Endothelial cell (in vitro differentiated cells): ENCODE data around the gene GIPC1. TPM values are rescaled to one million over a fixed set of nuclear protein-coding genes. Genes with fewer than 3 reads are reported as not detected.

Experiments used
- DNase-seq: peaks from one replicate; pipeline ENCODE4 v3.0.0; 2021; ENCODE audit warnings: low spot score
- H3K27ac Mint-ChIP-seq: one replicate; pipeline ENCODE4 v1.8.0; 2021; ENCODE audit warnings: mixed read lengths, inconsistent platforms; ENCODE audit not compliant: unreplicated experiment
- H3K27me3 Mint-ChIP-seq: one replicate; pipeline ENCODE4 v1.8.0; 2021; ENCODE audit warnings: mild to moderate bottlenecking, moderate library complexity, mixed read lengths, inconsistent platforms; ENCODE audit not compliant: unreplicated experiment
- H3K36me3 Mint-ChIP-seq: one replicate; pipeline ENCODE4 v1.8.0; 2021; ENCODE audit warnings: mild to moderate bottlenecking, low read depth, mixed read lengths, inconsistent platforms; ENCODE audit not compliant: unreplicated experiment
- H3K4me1 Mint-ChIP-seq: one replicate; pipeline ENCODE4 v1.8.0; 2021; ENCODE audit warnings: mild to moderate bottlenecking, mixed read lengths, inconsistent platforms; ENCODE audit not compliant: unreplicated experiment
- H3K4me3 Mint-ChIP-seq: one replicate; pipeline ENCODE4 v1.8.0; 2021; ENCODE audit warnings: mild to moderate bottlenecking, mixed read lengths, inconsistent platforms; ENCODE audit not compliant: unreplicated experiment
- H3K9me3 Mint-ChIP-seq: one replicate; pipeline ENCODE4 v1.8.0; 2021; ENCODE audit warnings: mixed read lengths, inconsistent platforms; ENCODE audit not compliant: unreplicated experiment
- total RNA-seq: library from RNA; stranded (reverse); fragmentation: NEBNext Ultra II Directional; extraction: Animal tissue kit (Norgen Biotek cat#: 25700); gene quantifications from one replicate; pipeline ENCODE4 v1.2.1, GENCODE V29; 2021; ENCODE audit not compliant: unreplicated experiment
- TF ChIP-seq, protein P1 (sequence below): fragments of 200-600 bp; sonication (generic); IDR thresholded peaks from one replicate; pipeline ENCODE4 v1.5.0; 2021; ENCODE audit warnings: antibody characterized with exemption; ENCODE audit not compliant: unreplicated experiment

GIPC1 gene
- total RNA-seq, 1 donor from 2014 or later: 106 TPM

DNA sequence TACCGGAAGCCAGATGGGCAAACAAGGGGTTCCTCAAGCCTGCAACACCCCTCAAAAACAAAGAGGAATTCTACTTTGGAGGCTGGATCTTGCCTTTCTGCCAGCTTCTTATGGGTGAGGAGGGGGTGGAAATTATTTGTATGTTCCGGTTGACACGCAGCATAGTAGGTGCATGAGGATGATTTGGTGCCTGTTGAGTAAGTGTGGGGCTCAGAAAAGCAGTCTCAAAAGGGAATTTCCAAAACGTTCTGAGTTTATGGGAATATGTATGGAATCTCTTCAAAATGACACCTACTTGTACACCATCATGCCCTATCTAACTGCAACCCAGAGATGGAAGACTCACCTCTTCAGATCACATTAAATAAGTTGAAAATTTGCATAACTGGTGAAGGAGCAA, 30.5 kb upstream of the GIPC1 start:
- peaks cover 6% of the 10 kb centered on the region for H3K27me3 Mint-ChIP-seq
- no peaks in the 10 kb centered on the region for H3K9me3 Mint-ChIP-seq
- no peaks in the 10 kb centered on the region for H3K36me3 Mint-ChIP-seq
- H3K4me3 Mint-ChIP-seq: no peak overlapping the region
- peak overlapping the region; percentile 67 for H3K27ac Mint-ChIP-seq
- H3K4me1 Mint-ChIP-seq: peaks cover 10% of the 10 kb centered on the region
- no peak for DNase-seq
- TF ChIP-seq, protein P1, sequence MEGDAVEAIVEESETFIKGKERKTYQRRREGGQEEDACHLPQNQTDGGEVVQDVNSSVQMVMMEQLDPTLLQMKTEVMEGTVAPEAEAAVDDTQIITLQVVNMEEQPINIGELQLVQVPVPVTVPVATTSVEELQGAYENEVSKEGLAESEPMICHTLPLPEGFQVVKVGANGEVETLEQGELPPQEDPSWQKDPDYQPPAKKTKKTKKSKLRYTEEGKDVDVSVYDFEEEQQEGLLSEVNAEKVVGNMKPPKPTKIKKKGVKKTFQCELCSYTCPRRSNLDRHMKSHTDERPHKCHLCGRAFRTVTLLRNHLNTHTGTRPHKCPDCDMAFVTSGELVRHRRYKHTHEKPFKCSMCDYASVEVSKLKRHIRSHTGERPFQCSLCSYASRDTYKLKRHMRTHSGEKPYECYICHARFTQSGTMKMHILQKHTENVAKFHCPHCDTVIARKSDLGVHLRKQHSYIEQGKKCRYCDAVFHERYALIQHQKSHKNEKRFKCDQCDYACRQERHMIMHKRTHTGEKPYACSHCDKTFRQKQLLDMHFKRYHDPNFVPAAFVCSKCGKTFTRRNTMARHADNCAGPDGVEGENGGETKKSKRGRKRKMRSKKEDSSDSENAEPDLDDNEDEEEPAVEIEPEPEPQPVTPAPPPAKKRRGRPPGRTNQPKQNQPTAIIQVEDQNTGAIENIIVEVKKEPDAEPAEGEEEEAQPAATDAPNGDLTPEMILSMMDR: no peak

DNA sequence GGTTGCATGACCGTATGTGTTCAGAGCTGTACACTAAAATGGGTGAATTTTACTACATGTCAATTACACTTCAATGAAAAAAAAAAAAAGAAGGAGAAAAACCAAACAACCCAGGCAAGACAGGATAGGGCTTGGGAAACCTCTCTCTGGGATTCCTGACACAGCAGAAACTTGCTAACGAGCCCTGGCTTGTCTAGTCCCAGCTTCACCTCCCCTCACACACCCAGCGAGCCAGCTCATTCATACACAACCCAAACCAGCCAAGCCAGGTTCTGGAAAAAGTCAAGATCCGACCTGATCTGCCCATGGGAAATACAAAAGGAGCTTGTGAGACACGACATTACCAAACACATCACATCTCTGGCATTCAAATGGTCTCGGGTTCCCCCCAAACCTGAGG, 29.8 kb upstream of the GIPC1 start:
- H3K9me3 Mint-ChIP-seq: no peaks in the 10 kb centered on the region
- TF ChIP-seq, protein P1: no peak
- no peak overlapping the region for H3K27ac Mint-ChIP-seq
- H3K4me3 Mint-ChIP-seq: no peak overlapping the region
- peaks cover 9% of the 10 kb centered on the region for H3K4me1 Mint-ChIP-seq
- H3K27me3 Mint-ChIP-seq: peaks cover 6% of the 10 kb centered on the region
- DNase-seq: no peak
- H3K36me3 Mint-ChIP-seq: no peaks in the 10 kb centered on the region

DNA sequence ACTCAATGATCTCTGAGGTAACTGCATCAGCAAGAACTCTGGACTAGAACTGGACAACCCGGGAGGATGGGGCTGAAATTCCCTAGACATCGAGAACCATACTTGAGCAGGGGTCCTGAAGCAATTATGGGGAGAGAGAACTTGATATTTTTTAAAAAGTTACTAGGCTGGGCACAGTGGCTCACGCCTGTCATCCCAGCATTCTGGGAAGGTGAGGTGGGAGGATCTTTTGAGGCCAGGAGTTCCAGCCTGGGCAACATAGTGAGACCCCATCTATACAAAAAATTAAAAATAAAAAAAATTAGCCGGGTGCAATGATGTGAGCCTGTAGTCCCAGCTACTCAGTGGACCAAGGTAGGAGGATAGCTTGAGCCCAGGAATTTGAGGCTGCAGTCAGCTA, 24.6 kb upstream of the GIPC1 start:
- Mint-ChIP-seq H3K27ac (no peak overlapping the region), H3K9me3 (no peaks in the 10 kb centered on the region), H3K27me3 (peaks cover 18% of the 10 kb centered on the region), H3K36me3 (peaks cover 18% of the 10 kb centered on the region), H3K4me3 (no peak overlapping the region), H3K4me1 (peaks cover 22% of the 10 kb centered on the region)
- DNase-seq: no peak
- TF ChIP-seq, protein P1: no peak

DNA sequence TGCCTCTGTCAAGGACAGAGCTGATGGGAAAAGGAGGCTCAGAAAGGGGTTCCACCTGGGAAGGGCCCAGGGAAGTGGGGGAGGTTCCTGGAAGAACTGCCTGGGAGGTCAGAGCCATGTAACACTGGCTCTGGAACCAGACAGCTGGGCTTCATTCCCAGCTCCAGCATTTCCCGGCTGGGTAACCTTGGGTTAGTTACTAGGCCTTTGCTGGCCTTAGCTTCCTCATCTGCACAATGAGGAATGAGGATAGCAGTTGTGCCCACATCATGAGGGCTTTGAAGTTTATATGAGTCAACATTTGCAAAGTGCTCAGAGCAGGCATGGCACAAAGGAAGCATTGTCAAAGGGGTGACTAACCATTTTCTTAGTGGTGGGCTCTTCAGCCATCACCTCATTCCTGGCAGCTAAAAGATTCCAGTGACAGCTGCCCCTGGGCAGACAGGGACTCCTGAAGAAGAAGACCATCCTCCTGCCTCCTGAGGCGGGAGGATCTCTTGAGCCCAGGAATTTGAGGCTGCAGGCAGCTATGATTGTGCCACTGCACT, 24.0 kb upstream of the GIPC1 start:
- Mint-ChIP-seq H3K36me3 (peaks cover 24% of the 10 kb centered on the region), H3K9me3 (no peaks in the 10 kb centered on the region), H3K27me3 (peaks cover 18% of the 10 kb centered on the region), H3K27ac (no peak overlapping the region), H3K4me3 (peak overlapping the region; percentile 88), H3K4me1 (peaks cover 28% of the 10 kb centered on the region)
- DNase-seq: no peak
- TF ChIP-seq, protein P1: no peak

DNA sequence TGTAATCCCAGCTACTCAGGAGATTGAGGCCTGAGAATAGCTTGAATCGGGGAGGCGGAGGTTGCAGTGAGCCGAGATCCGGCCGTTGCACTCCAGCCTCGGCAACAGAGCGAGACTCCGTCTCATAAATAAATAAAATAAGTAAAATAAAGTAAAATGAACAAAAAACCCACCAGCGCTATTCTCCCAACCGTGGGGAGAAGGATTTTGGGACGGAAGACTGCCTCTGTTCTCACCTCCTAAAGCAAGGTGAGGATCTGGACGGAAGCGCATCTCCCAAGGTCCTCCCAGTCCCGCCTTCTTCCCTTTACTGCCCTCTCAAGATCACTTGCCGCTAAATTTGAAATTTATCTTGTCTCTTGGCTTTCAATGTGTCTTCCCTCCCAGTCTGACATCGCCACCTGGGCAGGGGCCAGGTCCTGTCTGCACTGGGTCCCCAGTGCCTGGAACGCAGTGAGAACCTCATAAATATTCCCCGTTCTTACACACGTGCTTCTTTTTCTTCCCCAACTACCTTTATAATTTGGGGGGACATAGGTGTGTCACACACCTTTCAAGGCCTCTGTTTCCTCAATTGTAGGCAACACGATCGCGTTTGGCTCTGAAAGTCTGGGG, 23.4 kb upstream of the GIPC1 start:
- no peak for DNase-seq
- H3K4me1 Mint-ChIP-seq: peaks cover 29% of the 10 kb centered on the region
- TF ChIP-seq, protein P1: no peak
- H3K36me3 Mint-ChIP-seq: peaks cover 28% of the 10 kb centered on the region
- peak overlapping the region; percentile 68 for H3K27ac Mint-ChIP-seq
- H3K4me3 Mint-ChIP-seq: peak overlapping the region; percentile 88
- H3K9me3 Mint-ChIP-seq: no peaks in the 10 kb centered on the region
- peaks cover 18% of the 10 kb centered on the region for H3K27me3 Mint-ChIP-seq
